GM12865 (cell line): Measurements from ENCODE around the gene SAMD5.

Experiments used
- DNase-seq: peaks from one replicate; pipeline ENCODE4 v3.0.0; 2010; ENCODE audit warnings: low read depth
- H3K4me3 ChIP-seq: 2 replicates; pipeline ENCODE4 v1.5.1; 2011; ENCODE audit warnings: mild to moderate bottlenecking, low read depth, low read length, control low read depth
- TF ChIP-seq, protein P1 (sequence below): IDR thresholded peaks from 2 replicates; pipeline ENCODE4 v1.5.1; 2011; ENCODE audit warnings: low read length, control low read depth, low read depth, inconsistent platforms; ENCODE audit not compliant: insufficient read depth; ENCODE audit errors: missing control alignments

Gene SAMD5

DNA sequence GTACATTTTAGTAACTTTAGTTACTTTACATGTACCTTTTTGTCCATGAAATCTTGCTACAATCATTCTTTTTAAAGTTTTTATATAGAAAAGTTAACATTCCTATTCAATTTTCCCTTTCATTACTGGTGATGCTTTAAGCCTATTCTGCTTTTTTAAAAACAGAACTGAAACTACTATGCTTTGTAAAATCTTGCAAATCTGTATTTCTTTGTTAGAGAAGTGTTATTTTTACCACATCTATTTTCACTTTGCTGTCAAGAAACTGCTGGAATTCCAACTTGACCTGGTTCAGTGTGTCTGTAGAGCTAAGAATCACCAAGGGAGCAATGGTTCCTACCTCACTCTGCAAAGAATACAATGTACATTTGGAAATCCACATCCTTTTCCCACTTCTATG is 21.8 kb upstream of the SAMD5 start:
- TF ChIP-seq, protein P1, sequence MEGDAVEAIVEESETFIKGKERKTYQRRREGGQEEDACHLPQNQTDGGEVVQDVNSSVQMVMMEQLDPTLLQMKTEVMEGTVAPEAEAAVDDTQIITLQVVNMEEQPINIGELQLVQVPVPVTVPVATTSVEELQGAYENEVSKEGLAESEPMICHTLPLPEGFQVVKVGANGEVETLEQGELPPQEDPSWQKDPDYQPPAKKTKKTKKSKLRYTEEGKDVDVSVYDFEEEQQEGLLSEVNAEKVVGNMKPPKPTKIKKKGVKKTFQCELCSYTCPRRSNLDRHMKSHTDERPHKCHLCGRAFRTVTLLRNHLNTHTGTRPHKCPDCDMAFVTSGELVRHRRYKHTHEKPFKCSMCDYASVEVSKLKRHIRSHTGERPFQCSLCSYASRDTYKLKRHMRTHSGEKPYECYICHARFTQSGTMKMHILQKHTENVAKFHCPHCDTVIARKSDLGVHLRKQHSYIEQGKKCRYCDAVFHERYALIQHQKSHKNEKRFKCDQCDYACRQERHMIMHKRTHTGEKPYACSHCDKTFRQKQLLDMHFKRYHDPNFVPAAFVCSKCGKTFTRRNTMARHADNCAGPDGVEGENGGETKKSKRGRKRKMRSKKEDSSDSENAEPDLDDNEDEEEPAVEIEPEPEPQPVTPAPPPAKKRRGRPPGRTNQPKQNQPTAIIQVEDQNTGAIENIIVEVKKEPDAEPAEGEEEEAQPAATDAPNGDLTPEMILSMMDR, result no peak
- H3K4me3 ChIP-seq, result no peak overlapping the region
- DNase-seq, result no peak

DNA sequence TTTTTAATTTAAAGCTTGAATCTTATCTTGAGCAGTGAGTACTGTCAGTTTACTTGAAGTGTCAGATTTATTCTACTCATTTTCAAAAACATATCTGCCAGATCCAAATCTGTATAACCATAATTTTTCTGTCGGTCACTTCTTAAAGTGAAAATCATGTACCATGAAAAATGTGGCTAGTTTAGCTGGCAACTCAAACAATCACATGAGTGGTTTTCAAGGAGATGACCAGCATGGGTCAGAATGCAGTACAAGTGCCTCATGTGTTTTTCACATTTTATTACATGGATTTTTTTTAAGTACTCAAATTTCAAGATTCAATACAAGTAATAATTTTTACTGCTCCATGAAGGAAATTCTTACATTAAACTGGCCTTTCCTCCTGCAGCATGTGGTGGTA is 11.0 kb upstream of the SAMD5 start:
- no peak for DNase-seq
- no peak overlapping the region for H3K4me3 ChIP-seq
- TF ChIP-seq, protein P1, result no peak

- no peak for DNase-seq
- TF ChIP-seq, protein P1, result no peak
- H3K4me3 ChIP-seq, result no peak overlapping the region
These were observed 4.9 kb upstream of the SAMD5 start for GRCh38 chr6:147503587-147503986.

DNA sequence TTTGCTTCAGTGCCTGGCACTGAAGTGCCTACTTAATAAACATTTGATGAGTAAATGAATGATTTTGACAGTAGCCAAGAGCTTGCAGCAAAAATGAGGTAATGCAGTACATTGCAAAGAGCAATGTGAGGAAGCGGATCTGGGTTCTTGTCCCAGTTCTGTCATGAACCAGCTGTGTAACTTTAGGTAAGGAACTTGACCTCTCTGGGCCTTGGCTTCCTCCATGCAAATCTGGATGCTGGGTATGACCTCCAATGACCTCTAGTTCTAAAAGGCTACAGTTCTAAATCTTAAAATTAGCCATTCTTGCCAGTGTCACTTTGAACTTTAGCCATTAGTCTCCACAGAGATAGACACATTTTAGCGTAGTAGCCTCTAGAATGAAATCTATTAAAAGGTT is 3.6 kb upstream of the SAMD5 start:
- H3K4me3 ChIP-seq, result no peak overlapping the region
- TF ChIP-seq, protein P1, result no peak
- DNase-seq, result no peak

DNA sequence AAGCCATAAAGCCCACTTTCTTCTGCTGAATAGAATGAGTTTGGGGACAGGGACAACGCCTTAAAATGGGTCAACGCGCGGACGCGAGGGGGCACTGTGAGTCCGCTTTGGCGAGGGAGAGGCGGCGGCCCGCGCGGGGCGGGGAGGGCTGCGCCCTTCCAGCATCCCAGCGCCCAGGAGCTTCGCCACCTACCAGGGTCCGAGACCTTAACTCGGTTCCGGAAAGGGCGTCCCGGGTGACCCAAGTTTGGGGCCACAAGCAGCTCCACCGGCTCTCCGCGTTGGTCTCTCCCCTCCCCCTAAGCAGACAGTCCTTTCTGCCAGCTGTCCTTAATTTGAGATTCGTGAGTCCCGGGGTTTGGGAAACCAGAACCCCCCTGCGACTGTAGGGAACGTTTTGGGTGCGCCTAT is 1.8 kb upstream of the SAMD5 start:
- TF ChIP-seq, protein P1, result peak; percentile 69
- H3K4me3 ChIP-seq, result no peak overlapping the region
- DNase-seq, result peak; percentile 58

GRCh38 chr6:147507162-147508041 is 1.1 kb upstream of the SAMD5 start:
- TF ChIP-seq, protein P1, result no peak
- H3K4me3 ChIP-seq, result no peak overlapping the region
- DNase-seq, result no peak

DNA sequence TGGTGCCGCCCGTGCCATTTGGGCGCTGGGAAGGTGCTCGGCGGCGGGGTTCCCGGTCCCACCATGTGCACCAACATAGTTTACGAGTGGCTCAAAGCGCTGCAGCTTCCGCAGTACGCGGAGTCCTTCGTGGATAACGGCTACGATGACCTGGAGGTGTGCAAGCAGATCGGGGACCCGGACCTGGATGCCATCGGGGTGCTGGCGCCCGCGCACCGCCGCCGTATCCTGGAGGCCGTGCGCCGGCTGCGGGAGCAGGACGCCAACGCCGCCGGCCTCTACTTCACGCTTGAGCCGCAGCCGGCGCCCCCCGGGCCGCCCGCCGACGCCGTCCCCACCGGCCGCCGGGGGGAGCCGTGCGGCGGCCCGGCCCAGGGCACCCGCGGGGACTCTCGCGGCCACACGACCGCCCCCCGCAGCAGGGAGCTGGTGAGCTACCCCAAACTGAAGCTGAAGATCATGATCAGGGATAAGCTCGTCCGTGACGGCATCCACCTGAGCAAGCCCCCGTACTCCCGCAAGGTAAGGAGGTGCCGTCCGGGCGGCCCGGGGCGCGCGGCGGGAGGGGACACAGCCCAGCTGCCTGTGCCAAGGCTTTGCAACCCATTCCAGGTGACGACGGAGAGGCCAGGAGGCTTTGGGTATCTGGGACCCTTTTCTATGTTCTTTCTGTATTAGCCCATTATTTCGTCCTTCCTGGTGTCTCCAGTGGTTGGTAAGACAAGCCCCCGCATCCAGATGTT is 547 bp downstream of the SAMD5 start:
- no peak for DNase-seq
- TF ChIP-seq, protein P1, result no peak
- H3K4me3 ChIP-seq, result no peak overlapping the region
